Measurements from ENCODE around the gene ARFGEF2. TPM values are rescaled to one million over a fixed set of nuclear protein-coding genes. Genes with fewer than 3 reads are reported as not detected.

The ARFGEF2 gene
- total and polyA plus RNA-seq, 2 of the 8 experiments (the other 6 are each of a cell fraction or from before 2014, with no cell fraction given), result 8.1 to 21.8 TPM

- TF ChIP-seq CHD7 (IDR thresholded peaks at IDR 0.05; ENCODE audit: insufficient replicate concordance, low read length), result no peak
- TF ChIP-seq TCF12 (IDR thresholded peaks at IDR 0.05; ENCODE audit: low read depth, low read length), result no peak
- TF ChIP-seq TBP (IDR thresholded peaks at IDR 0.05; ENCODE audit: low read depth, low read length), result no peak
- no peak for TF ChIP-seq FOSL1 (IDR thresholded peaks at IDR 0.05; ENCODE audit: insufficient read depth, low read depth, low read length)
- no peak for TF ChIP-seq KDM1A (IDR thresholded peaks at IDR 0.05; ENCODE audit: borderline replicate concordance, low read length)
- TF ChIP-seq TAF1 (IDR thresholded peaks at IDR 0.05; ENCODE audit: low read depth, low read length), result no peak
- no peak for TF ChIP-seq CTCF (IDR thresholded peaks at IDR 0.05; ENCODE audit: control extremely low read depth in 1 of 3, insufficient read depth in 1 of 3, low read depth in 1 of 3, low read length in 3 of 3)
- TF ChIP-seq SP1 (IDR thresholded peaks at IDR 0.05; ENCODE audit: low read depth, low read length), result no peak
- TF ChIP-seq GTF2F1 (IDR thresholded peaks at IDR 0.05; ENCODE audit: borderline replicate concordance, low read depth, low read length), result no peak
- TF ChIP-seq POLR2AphosphoS5 (IDR thresholded peaks at IDR 0.05; ENCODE audit: low read depth, low read length), result no peak
These were observed 5.3 kb downstream of the ARFGEF2 start (continued) for GRCh38 chr20:48926821-48927220.

All from H1 (cell line).